ENCODE results near the gene ABCA7.

Gene ABCA7

DNA sequence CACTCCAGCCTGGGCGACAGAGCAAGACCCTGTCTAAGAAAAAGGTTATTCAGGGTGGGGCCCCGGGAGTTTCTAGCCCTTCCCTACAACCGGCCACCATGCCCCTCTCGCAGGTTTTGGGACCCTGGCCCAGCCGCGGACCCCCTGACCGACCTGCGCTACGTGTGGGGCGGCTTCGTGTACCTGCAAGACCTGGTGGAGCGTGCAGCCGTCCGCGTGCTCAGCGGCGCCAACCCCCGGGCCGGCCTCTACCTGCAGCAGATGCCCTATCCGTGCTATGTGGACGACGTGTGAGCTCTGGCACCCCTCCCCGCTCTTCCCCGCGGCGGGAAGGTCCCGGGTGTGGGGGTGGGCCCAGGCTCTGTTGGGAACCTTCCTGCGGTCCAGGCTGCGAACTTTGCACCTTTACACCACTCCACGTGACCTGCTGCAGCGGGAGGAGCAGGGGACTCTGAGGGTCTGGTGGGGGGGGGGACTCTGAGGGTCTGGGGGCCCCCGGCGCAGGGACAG, 6.3 kb downstream of the ABCA7 start:
- Histone ChIP-seq H3K27me3 (replicated peaks; ENCODE audit: insufficient read depth, low read length) (no peaks in the 10 kb centered on the region), H3K36me3 (replicated peaks; ENCODE audit: insufficient read depth, low read length) (no peaks in the 10 kb centered on the region; the same call in 1 of the 2 replicates), H4K20me1 (ENCODE audit: insufficient read depth, low read length) (no peaks in the 10 kb centered on the region), H3K27ac (ENCODE audit: low read length) (no peak overlapping the region), H2AFZ (ENCODE audit: low read length) (no peak overlapping the region), H3K9me2 (replicated peaks; ENCODE audit: insufficient read depth, low read length) (no peaks in the 10 kb centered on the region), H3K79me2 (ENCODE audit: low read length) (peaks cover 8% of the 10 kb centered on the region), H3K9me3 (replicated peaks; ENCODE audit: insufficient read depth, low read length) (no peaks in the 10 kb centered on the region), H3K4me1 (ENCODE audit: low read length) (peaks cover 4% of the 10 kb centered on the region; the same call in 1 of the 2 replicates), H3K4me3 (ENCODE audit: low read length) (no peak overlapping the region), H3F3A (ENCODE audit: insufficient read depth, low read length) (0 out of 2 replicates have a peak, but pooled peaks cover 2% of the 10 kb centered on the region), H3K9ac (ENCODE audit: low read length) (no peak overlapping the region), H3K4me2 (ENCODE audit: low read depth, low read length) (no peak overlapping the region)
- DNase-seq, result no peak
- TF ChIP-seq, protein P1, sequence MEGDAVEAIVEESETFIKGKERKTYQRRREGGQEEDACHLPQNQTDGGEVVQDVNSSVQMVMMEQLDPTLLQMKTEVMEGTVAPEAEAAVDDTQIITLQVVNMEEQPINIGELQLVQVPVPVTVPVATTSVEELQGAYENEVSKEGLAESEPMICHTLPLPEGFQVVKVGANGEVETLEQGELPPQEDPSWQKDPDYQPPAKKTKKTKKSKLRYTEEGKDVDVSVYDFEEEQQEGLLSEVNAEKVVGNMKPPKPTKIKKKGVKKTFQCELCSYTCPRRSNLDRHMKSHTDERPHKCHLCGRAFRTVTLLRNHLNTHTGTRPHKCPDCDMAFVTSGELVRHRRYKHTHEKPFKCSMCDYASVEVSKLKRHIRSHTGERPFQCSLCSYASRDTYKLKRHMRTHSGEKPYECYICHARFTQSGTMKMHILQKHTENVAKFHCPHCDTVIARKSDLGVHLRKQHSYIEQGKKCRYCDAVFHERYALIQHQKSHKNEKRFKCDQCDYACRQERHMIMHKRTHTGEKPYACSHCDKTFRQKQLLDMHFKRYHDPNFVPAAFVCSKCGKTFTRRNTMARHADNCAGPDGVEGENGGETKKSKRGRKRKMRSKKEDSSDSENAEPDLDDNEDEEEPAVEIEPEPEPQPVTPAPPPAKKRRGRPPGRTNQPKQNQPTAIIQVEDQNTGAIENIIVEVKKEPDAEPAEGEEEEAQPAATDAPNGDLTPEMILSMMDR (IDR thresholded peaks at IDR 0.05; ENCODE audit: low read length), result no peak
- TF ChIP-seq EZH2phosphoT487 (IDR thresholded peaks at IDR 0.05; ENCODE audit: low read length) (no peak), EZH2 (optimal IDR thresholded peaks at IDR 0.05; ENCODE audit: low read depth, low read length) (no peak)

DNA sequence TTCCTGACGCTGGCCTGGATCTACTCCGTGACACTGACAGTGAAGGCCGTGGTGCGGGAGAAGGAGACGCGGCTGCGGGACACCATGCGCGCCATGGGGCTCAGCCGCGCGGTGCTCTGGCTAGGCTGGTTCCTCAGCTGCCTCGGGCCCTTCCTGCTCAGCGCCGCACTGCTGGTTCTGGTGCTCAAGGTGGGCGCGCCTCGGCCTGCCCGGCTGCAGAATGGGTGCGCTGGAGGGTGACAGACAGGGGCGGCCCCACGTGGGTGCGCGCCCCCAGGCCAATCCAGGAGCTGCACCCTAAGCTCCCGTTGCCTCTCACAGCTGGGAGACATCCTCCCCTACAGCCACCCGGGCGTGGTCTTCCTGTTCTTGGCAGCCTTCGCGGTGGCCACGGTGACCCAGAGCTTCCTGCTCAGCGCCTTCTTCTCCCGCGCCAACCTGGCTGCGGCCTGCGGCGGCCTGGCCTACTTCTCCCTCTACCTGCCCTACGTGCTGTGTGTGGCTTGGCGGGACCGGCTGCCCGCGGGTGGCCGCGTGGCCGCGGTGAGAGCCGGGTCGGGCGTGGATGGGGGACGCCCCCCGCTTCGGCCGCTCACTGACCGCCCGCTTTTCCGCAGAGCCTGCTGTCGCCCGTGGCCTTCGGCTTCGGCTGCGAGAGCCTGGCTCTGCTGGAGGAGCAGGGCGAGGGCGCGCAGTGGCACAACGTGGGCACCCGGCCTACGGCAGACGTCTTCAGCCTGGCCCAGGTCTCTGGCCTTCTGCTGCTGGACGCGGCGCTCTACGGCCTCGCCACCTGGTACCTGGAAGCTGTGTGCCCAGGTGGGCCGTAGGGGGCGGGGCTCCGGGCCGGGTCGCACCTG, 7.2 kb downstream of the ABCA7 start:
- Histone ChIP-seq H2AFZ (ENCODE audit: low read length) (no peak overlapping the region), H3K4me1 (ENCODE audit: low read length) (no peaks in the 10 kb centered on the region), H3K79me2 (ENCODE audit: low read length) (no peaks in the 10 kb centered on the region), H4K20me1 (ENCODE audit: insufficient read depth, low read length) (no peaks in the 10 kb centered on the region), H3K9me2 (replicated peaks; ENCODE audit: insufficient read depth, low read length) (no peaks in the 10 kb centered on the region), H3K4me2 (ENCODE audit: low read depth, low read length) (no peak overlapping the region), H3K27me3 (replicated peaks; ENCODE audit: insufficient read depth, low read length) (no peaks in the 10 kb centered on the region), H3K9ac (ENCODE audit: low read length) (no peak overlapping the region), H3K27ac (ENCODE audit: low read length) (no peak overlapping the region), H3K4me3 (ENCODE audit: low read length) (no peak overlapping the region), H3K9me3 (replicated peaks; ENCODE audit: insufficient read depth, low read length) (no peaks in the 10 kb centered on the region), H3F3A (ENCODE audit: insufficient read depth, low read length) (0 out of 2 replicates have a peak, but pooled peaks cover 2% of the 10 kb centered on the region), H3K36me3 (replicated peaks; ENCODE audit: insufficient read depth, low read length) (no peaks in the 10 kb centered on the region; the same call in 1 of the 2 replicates)
- TF ChIP-seq, protein P1 (IDR thresholded peaks at IDR 0.05; ENCODE audit: low read length), result no peak
- TF ChIP-seq EZH2phosphoT487 (IDR thresholded peaks at IDR 0.05; ENCODE audit: low read length), result no peak
- no peak for TF ChIP-seq EZH2 (optimal IDR thresholded peaks at IDR 0.05; ENCODE audit: low read depth, low read length)
- no peak for DNase-seq

DNA sequence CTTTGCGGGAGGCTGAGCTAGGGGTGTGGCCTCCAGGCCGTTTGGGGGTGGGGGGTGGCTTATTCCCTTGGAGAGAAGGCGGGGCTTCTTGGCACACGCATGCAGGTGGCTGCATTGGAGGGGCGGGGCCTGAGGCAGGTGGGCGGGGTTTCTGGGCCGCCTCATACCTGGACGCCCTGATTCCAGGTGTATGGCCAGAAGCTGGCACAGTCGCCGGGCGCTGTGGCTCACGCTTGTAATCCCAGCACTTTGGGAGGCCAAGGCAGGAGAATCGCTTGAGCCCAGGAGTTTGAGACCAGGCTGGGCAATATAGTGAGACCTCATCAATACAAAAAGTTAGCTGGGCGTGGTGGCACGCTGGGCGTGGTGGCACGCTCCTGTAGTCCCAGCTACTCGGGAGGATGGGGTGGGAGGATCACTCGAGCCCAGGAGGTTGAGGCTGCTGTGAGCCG, 7.8 kb downstream of the ABCA7 start:
- Histone ChIP-seq H3K4me1 (ENCODE audit: low read length) (no peaks in the 10 kb centered on the region), H3K36me3 (replicated peaks; ENCODE audit: insufficient read depth, low read length) (no peaks in the 10 kb centered on the region; the same call in 1 of the 2 replicates), H3K27ac (ENCODE audit: low read length) (no peak overlapping the region), H4K20me1 (ENCODE audit: insufficient read depth, low read length) (no peaks in the 10 kb centered on the region), H3K9ac (ENCODE audit: low read length) (no peak overlapping the region), H3K4me3 (ENCODE audit: low read length) (no peak overlapping the region), H3K9me3 (replicated peaks; ENCODE audit: insufficient read depth, low read length) (no peaks in the 10 kb centered on the region), H3F3A (ENCODE audit: insufficient read depth, low read length) (0 out of 2 replicates have a peak, but pooled peaks cover 2% of the 10 kb centered on the region), H3K9me2 (replicated peaks; ENCODE audit: insufficient read depth, low read length) (no peaks in the 10 kb centered on the region), H2AFZ (ENCODE audit: low read length) (no peak overlapping the region), H3K27me3 (replicated peaks; ENCODE audit: insufficient read depth, low read length) (no peaks in the 10 kb centered on the region), H3K4me2 (ENCODE audit: low read depth, low read length) (no peak overlapping the region), H3K79me2 (ENCODE audit: low read length) (no peaks in the 10 kb centered on the region)
- DNase-seq, result no peak
- TF ChIP-seq EZH2 (optimal IDR thresholded peaks at IDR 0.05; ENCODE audit: low read depth, low read length), result no peak
- TF ChIP-seq, protein P1 (IDR thresholded peaks at IDR 0.05; ENCODE audit: low read length), result no peak
- no peak for TF ChIP-seq EZH2phosphoT487 (IDR thresholded peaks at IDR 0.05; ENCODE audit: low read length)
